Stimulated activated CD8-positive, alpha-beta memory T cell treated with anti-CD3 and anti-CD28 coated beads, Interleukin-12 subunit alpha, Interleukin-12 subunit beta, amount 100 ng/mL, for 1 hour (primary cell): ENCODE results near the gene CAMK2B.
A peak's percentile ranks its signal among the peaks of the same experiment; 100 is the strongest.
"Not testable (repeated sequence)": the region's sequence is repeated elsewhere in the genome, so short reads cannot be mapped to it uniquely, and the experiment has no call there.

Experiments
- DNase-seq: peaks from one replicate; pipeline ENCODE4 v3.0.0-alpha.2; 2020; ENCODE audit warnings: low read depth

CAMK2B gene

GRCh38 chr7:44215531-44215930, 109.9 kb downstream of the CAMK2B start:
- no peak for DNase-seq

DNA sequence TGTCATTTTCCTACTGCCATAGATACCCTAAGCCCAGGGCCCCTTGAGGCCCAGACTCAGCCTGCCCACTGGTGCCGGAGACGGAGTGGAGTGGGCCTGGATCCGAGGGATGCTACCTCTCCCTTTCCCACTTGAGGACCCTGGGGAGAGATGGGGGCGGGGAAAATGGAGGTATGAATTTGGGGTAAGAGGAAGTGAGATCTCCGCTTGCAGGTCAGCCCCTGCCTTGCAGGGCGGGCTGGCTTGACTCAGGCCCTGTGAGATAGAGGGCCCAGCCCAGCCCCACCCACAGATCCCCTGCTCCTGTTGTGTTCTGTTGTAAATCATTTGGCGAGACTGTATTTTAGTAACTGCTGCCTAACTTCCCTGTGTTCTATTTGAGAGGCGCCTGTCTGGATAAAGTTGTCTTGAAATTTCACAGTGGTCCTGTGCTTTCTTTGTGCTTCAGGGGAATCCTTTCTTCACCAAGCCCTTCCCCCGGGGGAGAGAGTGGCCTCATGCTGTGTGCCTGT, 111.5 kb downstream of the CAMK2B start:
- DNase-seq = no peak

GRCh38 chr7:44213206-44213876, 112.1 kb downstream of the CAMK2B start:
- no peak for DNase-seq

GRCh38 chr7:44212581-44213184, 112.7 kb downstream of the CAMK2B start:
- DNase-seq = no peak

DNA sequence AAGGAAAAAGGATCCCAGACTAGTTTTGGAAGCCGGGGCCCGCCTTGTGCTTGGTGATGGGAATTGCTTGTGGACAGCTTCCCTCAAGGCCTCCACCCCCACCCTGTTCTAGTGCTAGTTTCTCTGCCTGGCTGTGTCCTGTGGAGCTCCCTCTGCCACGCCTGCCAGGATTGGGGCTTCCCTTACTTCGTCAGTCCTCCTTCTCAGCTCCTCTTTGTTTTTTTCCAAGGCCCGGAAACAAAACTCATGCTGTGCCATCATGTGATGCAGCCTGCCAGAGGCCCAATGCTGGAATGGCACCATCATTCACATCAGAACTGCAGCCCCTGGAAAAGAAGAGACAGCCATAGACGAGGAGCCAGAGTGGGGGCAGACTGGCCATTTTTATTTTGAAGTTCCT, 113.4 kb downstream of the CAMK2B start:
- DNase-seq = no peak

DNA sequence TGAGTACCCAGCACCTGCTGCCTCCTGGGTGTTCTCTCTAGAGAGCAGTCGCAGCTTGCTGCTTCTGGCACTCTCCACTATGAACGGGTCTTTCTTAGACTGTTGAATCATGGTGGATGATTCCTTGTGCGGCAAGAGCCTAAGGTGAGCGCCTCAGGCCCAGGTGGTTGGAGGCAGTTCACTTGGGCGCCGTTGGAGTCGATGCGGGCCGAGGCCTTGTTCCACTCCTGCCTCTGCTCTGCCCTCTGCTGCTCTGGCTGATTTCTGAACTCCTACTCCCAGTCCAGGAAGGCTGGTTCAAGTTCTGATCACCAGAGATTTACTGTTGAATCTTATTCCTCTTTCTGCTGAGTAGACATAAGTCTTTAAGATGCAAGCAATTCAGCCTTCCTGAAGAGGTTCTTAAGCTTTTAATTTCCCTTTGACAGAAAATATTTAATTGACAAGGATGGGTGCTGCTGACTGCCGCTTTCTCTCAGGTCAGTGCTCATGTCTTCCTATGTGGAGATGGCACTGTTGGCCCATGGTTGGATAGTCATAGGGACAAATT, 114.2 kb downstream of the CAMK2B start:
- DNase-seq = no peak

GRCh38 chr7:44210107-44210506, 115.3 kb downstream of the CAMK2B start:
- no peak for DNase-seq

GRCh38 chr7:44208085-44208484, 117.3 kb downstream of the CAMK2B start:
- DNase-seq = no peak

DNA sequence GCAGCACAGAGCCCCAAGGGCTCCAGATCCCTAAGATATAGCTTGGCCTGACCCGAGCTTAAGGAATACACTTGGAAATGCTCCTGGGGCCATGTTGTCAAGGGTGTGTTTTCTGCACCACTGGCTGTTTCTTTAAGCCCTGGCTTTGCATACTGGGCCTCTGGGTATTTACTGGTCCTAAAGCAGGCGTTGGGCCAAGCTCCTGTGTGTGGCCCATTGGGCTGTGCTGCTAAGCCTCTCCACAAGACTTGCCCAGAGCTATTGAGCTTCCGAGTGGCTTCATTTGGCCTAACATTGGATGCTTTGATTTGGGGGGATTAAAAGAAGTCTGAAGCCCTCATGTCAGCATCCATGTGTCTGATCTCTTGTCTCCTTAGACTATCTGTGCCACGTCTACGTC, 119.4 kb downstream of the CAMK2B start:
- DNase-seq = no peak

- DNase-seq = no peak
Measured at GRCh38 chr7:44201813-44202212, 123.6 kb downstream of the CAMK2B start.

DNA sequence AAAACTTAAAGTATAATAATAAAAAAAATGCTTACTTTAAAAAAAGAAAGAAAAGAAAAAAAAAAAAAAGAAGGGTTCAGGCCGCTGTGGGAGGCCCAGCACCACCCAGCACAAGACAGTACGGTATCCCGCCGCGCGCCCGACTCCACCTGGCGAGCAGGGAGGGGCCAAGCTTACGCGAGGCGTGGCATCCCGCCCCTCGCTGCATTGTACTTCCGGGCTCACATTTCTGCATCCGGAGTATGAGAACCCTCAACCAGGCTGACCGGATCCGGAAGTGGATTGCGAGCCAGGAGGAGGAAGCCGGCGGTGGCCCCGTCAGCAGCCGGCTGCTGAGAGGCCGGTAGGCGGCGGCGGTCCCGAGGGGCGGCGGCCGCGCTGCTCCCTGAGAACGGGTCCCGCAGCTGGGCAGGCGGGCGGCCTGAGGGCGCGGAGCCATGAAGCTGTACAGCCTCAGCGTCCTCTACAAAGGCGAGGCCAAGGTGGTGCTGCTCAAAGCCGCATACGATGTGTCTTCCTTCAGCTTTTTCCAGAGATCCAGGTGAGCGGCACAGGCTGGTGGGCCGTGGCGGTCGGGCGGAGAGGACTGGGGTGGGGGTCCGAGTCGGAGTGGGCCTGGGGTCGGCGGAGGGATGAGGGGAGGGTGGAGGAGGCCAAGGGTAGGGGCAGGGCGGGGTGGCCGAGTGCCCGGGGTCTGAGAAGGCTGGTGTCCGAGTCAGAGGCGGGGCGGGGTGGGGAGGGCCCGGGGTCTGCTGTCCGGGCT, 124.5 kb downstream of the CAMK2B start, which contains the start of gene YKT6:
TSS of gene YKT6 (plus strand) at position 280 of the 763 bp plus-strand sequence. CDS start at position 438, 158 bp downstream.
- DNase-seq = peak; percentile 89

- not testable (repeated sequence) for DNase-seq
Measured at GRCh38 chr7:44200163-44200562, 125.2 kb downstream of the CAMK2B start.

DNA sequence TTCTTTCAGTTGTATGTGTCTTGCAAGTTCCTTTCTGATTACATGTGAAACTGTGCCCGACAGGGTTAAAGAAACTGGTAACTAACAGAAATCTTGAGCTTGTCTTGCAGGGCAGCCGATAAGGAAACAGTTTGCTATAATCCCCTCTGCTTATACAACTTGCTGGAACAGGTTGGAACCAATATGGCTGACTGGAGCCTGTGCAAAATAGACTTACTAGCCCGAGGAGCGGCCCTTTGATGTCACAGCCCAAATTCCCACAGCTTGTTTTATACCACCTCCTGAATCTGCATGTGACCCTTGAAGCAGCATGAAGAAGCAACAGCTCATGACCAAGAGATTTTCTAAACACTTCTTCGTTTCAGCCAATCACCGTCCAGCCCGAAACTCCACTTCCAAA, 127.9 kb downstream of the CAMK2B start:
- no peak for DNase-seq

- DNase-seq = no peak
Measured at GRCh38 chr7:44196450-44196872, 128.9 kb downstream of the CAMK2B start.

GRCh38 chr7:44195889-44196288, 129.5 kb downstream of the CAMK2B start:
- DNase-seq = no peak

DNA sequence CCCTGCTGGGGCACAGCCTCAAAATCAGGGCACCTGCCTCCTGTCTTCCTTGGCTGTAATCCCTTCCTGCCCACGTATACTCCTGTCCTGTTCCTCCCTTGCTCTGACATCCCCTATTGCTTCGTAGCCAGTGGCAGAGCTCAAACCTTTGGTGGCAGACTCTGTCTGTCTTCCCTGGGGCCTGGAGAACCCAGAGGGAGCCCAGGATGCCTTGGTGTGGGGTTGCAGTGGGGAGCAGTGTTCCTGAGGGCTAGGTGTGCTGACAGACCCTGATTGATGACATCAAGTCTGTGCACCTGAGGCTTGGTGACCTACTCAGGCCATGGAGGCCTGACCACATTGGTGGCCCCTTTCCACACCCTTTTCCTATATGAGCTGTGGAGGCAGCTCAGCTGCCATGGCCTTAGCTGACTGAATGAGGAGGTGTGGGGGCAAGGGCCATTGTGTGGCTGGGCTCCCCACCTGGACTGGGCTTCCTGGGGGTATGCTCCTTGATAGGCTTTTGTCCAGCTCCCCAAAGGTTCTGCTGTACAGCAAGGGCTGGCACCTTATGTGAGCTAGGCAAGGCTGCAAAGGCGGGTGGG, 130.7 kb downstream of the CAMK2B start:
- no peak for DNase-seq

GRCh38 chr7:44194069-44194468, 131.3 kb downstream of the CAMK2B start:
- no peak for DNase-seq

- no peak for DNase-seq
Measured at GRCh38 chr7:44193011-44193802, 132.2 kb downstream of the CAMK2B start.

DNA sequence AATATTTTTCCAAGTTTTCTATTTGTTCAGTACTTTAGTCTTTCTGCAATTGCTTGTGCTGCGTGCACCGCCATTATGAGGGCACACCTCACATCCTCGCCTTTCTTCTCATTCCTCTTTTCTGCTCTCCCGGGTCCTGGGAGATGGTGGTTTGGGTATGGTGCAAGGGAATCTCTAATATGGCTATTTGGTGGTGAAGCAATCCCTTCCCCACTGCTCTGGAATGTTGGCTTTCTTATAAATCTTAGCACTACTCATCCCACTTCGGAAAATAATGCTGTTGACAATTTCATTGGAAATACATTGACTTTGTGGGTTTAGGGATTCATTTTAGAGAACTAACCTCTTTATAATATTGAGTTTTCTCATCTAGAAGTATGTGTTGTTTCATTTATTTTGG, 134.2 kb downstream of the CAMK2B start:
- no peak for DNase-seq

GRCh38 chr7:44189993-44190872, 135.2 kb downstream of the CAMK2B start:
- DNase-seq = no peak
